NCI-H146 treated with DMSO at 0.1 percent for 48 hours (cell line): ENCODE data around the gene HBS1L.

ENCODE experiments used
- DNase-seq: peaks from one replicate; lab custom pipeline; 2025; ENCODE audit not compliant: unreplicated experiment; lab: John Stamatoyannopoulos, UW

HBS1L gene

GRCh38 chr6:135037541-135037940 is 17.1 kb downstream of the HBS1L start:
- no peak for DNase-seq

- no peak for DNase-seq
These were observed 17.7 kb downstream of the HBS1L start for GRCh38 chr6:135036731-135037420.

- no peak for DNase-seq
These were observed 21.4 kb downstream of the HBS1L start for GRCh38 chr6:135033238-135033637.

GRCh38 chr6:135030532-135031178 is 24.0 kb downstream of the HBS1L start:
- DNase-seq: no peak

- no peak for DNase-seq
These were observed 24.6 kb downstream of the HBS1L start for GRCh38 chr6:135030056-135030473.

GRCh38 chr6:135025775-135026174 is 28.8 kb downstream of the HBS1L start:
- no peak for DNase-seq

GRCh38 chr6:135025175-135025574 is 29.4 kb downstream of the HBS1L start:
- no peak for DNase-seq

- no peak for DNase-seq
These were observed 32.4 kb downstream of the HBS1L start for GRCh38 chr6:135022050-135022697.

GRCh38 chr6:135021310-135022049 is 33.1 kb downstream of the HBS1L start:
- DNase-seq: no peak

- DNase-seq: no peak
These were observed 35.7 kb downstream of the HBS1L start for GRCh38 chr6:135018941-135019340.

- DNase-seq: no peak
These were observed 36.6 kb downstream of the HBS1L start for GRCh38 chr6:135018052-135018451.

- no peak for DNase-seq
These were observed 40.2 kb downstream of the HBS1L start for GRCh38 chr6:135014353-135014832.

GRCh38 chr6:135013211-135013610 is 41.4 kb downstream of the HBS1L start:
- no peak for DNase-seq

- no peak for DNase-seq
These were observed 41.9 kb downstream of the HBS1L start for GRCh38 chr6:135012764-135013163.

GRCh38 chr6:135012349-135012748 is 42.3 kb downstream of the HBS1L start:
- DNase-seq: no peak

- DNase-seq: no peak
These were observed 45.7 kb downstream of the HBS1L start for GRCh38 chr6:135008941-135009290.

- DNase-seq: no peak
These were observed 46.3 kb downstream of the HBS1L start for GRCh38 chr6:135008072-135008940.

GRCh38 chr6:135006386-135006914 is 48.2 kb downstream of the HBS1L start:
- no peak for DNase-seq

GRCh38 chr6:135004399-135004798 is 50.2 kb downstream of the HBS1L start:
- no peak for DNase-seq

- no peak for DNase-seq
These were observed 51.5 kb downstream of the HBS1L start for GRCh38 chr6:135002974-135003703.
